ENCODE results near the gene RXRB.

Gene RXRB

DNA sequence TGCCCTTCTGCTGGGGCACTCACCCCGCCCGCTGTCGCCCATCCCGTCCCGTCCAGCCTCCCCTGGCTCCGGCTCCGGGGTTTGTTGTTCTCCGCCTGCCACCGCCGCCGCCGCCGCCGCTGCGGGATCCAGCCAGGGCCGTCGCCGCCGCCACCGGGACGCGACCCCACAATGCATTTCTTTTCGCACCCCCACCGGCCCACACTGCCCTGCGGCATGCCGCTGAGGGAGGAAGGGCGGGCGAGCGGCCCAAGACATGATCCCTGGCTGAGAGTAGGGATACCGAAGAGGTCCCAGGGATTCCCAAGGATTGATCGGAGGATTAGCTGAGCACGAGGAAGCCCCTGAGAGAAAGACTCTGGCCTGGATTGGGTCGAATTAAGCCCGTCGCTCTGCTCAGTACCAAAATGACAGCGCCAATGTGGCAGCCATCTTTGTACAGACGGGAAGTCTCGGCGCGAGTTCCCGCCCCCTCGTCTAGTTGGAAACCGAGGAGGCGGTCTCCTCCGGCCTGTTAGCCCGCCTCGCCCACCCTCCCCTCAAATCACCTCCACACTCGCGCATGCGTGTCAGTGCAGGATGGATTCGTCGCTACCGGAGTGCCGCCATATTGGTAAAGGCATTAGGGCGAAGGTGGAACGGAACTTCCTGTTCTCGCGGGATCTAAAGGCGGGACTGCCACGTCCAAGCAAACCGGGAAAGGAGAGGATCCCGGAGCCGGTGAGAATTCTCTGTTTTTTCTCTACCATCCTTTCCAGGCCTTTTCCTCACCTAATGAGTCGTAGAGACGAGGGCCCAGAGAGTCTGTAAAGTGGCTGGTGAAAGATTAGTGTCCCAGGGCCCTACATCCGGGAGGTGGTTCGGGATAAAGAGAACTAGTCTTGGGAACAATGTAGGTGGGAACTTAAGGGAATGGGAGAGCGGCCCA, at the start of gene RXRB, which contains the start of gene SLC39A7:
Gene RXRB, minus strand, starts transcription at position 447 of the 928 bp plus-strand sequence. Its CDS starts 189 bp downstream, at position 258.
Gene SLC39A7, plus strand, starts transcription at position 649 of the 928 bp plus-strand sequence. CDS start 379 bp downstream, outside the sequence.
- DNase-seq (ENCODE audit: low read depth): peak; percentile 99
- TF ChIP-seq, protein P1, sequence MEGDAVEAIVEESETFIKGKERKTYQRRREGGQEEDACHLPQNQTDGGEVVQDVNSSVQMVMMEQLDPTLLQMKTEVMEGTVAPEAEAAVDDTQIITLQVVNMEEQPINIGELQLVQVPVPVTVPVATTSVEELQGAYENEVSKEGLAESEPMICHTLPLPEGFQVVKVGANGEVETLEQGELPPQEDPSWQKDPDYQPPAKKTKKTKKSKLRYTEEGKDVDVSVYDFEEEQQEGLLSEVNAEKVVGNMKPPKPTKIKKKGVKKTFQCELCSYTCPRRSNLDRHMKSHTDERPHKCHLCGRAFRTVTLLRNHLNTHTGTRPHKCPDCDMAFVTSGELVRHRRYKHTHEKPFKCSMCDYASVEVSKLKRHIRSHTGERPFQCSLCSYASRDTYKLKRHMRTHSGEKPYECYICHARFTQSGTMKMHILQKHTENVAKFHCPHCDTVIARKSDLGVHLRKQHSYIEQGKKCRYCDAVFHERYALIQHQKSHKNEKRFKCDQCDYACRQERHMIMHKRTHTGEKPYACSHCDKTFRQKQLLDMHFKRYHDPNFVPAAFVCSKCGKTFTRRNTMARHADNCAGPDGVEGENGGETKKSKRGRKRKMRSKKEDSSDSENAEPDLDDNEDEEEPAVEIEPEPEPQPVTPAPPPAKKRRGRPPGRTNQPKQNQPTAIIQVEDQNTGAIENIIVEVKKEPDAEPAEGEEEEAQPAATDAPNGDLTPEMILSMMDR (conservative IDR thresholded peaks at IDR 0.05; ENCODE audit: control insufficient read depth, insufficient read depth, low read depth, low read length): no peak
- peak within 1 kb of the TSS; percentile 99 for H3K4me3 ChIP-seq (ENCODE audit: control insufficient read depth, low read depth, low read length)

- TF ChIP-seq, protein P1 (conservative IDR thresholded peaks at IDR 0.05; ENCODE audit: control insufficient read depth, insufficient read depth, low read depth, low read length): no peak
- peak overlapping the region; percentile 71 for H3K4me3 ChIP-seq (ENCODE audit: control insufficient read depth, low read depth, low read length)
- DNase-seq (ENCODE audit: low read depth): peak; percentile 93
These were observed 49.5 kb upstream of the RXRB start for GRCh38 chr6:33249732-33250630.

DNA sequence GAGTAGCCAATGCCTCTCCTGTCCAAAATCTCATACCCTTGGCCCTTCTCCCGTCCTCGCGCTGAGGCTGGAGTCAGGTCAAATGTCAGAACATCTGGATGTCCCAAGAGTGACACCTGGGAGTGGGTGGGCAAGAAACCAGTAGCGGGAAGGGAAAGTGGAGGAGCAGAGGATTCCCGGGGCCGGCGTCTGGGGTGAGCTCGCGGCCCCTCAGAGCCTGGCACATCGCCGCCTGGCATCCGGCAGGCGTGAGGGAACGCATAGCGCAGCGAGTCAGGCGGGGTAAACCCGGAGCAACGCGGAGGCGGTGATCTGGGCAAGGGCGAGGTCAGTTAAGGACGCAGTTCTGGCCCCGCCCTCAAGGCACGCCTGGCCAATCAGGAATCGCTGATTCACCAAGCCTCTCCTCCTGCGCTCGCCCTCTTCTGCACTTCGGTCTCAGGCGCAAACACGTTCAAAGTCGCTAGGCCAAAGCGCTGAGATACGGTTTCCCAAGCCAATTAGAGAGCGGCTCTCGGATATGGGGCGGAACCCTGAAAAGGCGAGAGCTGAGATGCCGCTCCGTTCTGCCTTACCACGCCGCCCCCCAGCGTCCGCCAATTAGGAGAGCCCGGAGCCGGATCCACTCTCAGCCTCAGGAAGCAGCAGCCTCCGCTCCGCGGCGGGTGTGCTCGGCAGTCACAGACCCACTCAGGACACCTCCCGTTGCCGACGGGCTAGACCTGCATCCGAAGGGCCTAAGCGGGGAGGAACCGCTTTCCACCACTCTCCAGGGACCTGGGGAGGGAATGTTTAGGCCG, 48.7 kb upstream of the RXRB start:
- peak; percentile 99 for DNase-seq (ENCODE audit: low read depth)
- TF ChIP-seq, protein P1 (conservative IDR thresholded peaks at IDR 0.05; ENCODE audit: control insufficient read depth, insufficient read depth, low read depth, low read length): no peak
- H3K4me3 ChIP-seq (ENCODE audit: control insufficient read depth, low read depth, low read length): peak overlapping the region; percentile 71

GRCh38 chr6:33248643-33248931, 48.1 kb upstream of the RXRB start:
- peak; percentile 61 for DNase-seq (ENCODE audit: low read depth)

GRCh38 chr6:33247977-33248642, 47.6 kb upstream of the RXRB start:
- DNase-seq (ENCODE audit: low read depth): peak; percentile 87
- peak overlapping the region; percentile 51 for H3K4me3 ChIP-seq (ENCODE audit: control insufficient read depth, low read depth, low read length)
- TF ChIP-seq, protein P1 (conservative IDR thresholded peaks at IDR 0.05; ENCODE audit: control insufficient read depth, insufficient read depth, low read depth, low read length): peak; percentile 91

More at GRCh38 chr6:33248643-33248931, 48.1 kb upstream of the RXRB start:
- TF ChIP-seq, protein P1 (conservative IDR thresholded peaks at IDR 0.05; ENCODE audit: control insufficient read depth, insufficient read depth, low read depth, low read length): no peak
- peak overlapping the region; percentile 51 for H3K4me3 ChIP-seq (ENCODE audit: control insufficient read depth, low read depth, low read length)
